DND-41 (cell line): Measurements from ENCODE around the gene ATP5F1D.

Source experiments
- EZH2 ChIP-seq: IDR thresholded peaks from 3 replicates; pipeline ENCODE4 v1.6.1; 2012; ENCODE audit warnings: borderline replicate concordance, low read depth, mild to moderate bottlenecking, moderate library complexity, low read length, inconsistent platforms; ENCODE audit not compliant: severe bottlenecking
- TF ChIP-seq, protein P1 (sequence below): IDR thresholded peaks from 2 replicates; pipeline ENCODE4 v1.5.1; 2012; ENCODE audit warnings: borderline replicate concordance, low read length, moderate library complexity, mild to moderate bottlenecking; ENCODE audit not compliant: poor library complexity, severe bottlenecking; ENCODE audit errors: extremely low read depth

- TF ChIP-seq, protein P1, sequence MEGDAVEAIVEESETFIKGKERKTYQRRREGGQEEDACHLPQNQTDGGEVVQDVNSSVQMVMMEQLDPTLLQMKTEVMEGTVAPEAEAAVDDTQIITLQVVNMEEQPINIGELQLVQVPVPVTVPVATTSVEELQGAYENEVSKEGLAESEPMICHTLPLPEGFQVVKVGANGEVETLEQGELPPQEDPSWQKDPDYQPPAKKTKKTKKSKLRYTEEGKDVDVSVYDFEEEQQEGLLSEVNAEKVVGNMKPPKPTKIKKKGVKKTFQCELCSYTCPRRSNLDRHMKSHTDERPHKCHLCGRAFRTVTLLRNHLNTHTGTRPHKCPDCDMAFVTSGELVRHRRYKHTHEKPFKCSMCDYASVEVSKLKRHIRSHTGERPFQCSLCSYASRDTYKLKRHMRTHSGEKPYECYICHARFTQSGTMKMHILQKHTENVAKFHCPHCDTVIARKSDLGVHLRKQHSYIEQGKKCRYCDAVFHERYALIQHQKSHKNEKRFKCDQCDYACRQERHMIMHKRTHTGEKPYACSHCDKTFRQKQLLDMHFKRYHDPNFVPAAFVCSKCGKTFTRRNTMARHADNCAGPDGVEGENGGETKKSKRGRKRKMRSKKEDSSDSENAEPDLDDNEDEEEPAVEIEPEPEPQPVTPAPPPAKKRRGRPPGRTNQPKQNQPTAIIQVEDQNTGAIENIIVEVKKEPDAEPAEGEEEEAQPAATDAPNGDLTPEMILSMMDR, result no peak
- no peak for TF ChIP-seq EZH2
These were observed 41.8 kb downstream of the ATP5F1D start for GRCh38 chr19:1283207-1283916.
